ENCODE measurements around the gene MKRN1.
A peak's percentile ranks its signal among the peaks of the same experiment; 100 is the strongest.
"Not testable (repeated sequence)": the region's sequence is repeated elsewhere in the genome, so short reads cannot be mapped to it uniquely, and the experiment has no call there.

MKRN1 gene

GRCh38 chr7:140456551-140457051, 22.7 kb downstream of the MKRN1 start:
- no CpG with 5 or more reads among the region's 9 CpGs for WGBS (ENCODE audit: extremely low coverage, insufficient coverage, insufficient read length)
- Histone ChIP-seq H3K9ac (ENCODE audit: low read length) (no peak overlapping the region), H4K91ac (ENCODE audit: low read depth, low read length) (no peak overlapping the region), H2AK5ac (ENCODE audit: low read length) (no peak overlapping the region), H4K12ac (ENCODE audit: low read depth, low read length) (no peak overlapping the region), H3K9me3 (ENCODE audit: insufficient read depth, low read depth, low read length) (no peaks in the 10 kb centered on the region), H3K36me3 (ENCODE audit: control insufficient read depth in 1 of 2, insufficient read depth in 2 of 2, low read length in 2 of 2) (peaks cover 17 to 30% of the 10 kb centered on the region in 2 experiments), H3K14ac (ENCODE audit: low read length) (no peak overlapping the region), H3K23ac (ENCODE audit: low read length) (peak overlapping the region; percentile 40), H2AFZ (ENCODE audit: insufficient read depth, low read length, poor library complexity) (no peak overlapping the region), H3K4me2 (ENCODE audit: low read length) (no peak overlapping the region), H3K18ac (ENCODE audit: low read length) (no peak overlapping the region), H3K4me3 (ENCODE audit: low read depth, low read length) (no peak overlapping the region), H3K4me1 (ENCODE audit: control insufficient read depth in 1 of 2, insufficient read depth in 2 of 2, low read length in 2 of 2) (no peaks in the 10 kb centered on the region), H2BK5ac (ENCODE audit: low read depth, low read length, poor library complexity) (no peak overlapping the region), H3K27me3 (ENCODE audit: insufficient read depth, low read length) (no peaks in the 10 kb centered on the region), H3K79me1 (ENCODE audit: low read length) (no peaks in the 10 kb centered on the region), H2BK120ac (ENCODE audit: insufficient read depth, low read length, poor library complexity) (no peak overlapping the region), H3K79me2 (ENCODE audit: control insufficient read depth, insufficient read depth, low read length, poor library complexity) (no peaks in the 10 kb centered on the region), H4K8ac (ENCODE audit: low read depth, low read length) (no peak overlapping the region), H3K4ac (ENCODE audit: low read depth, low read length) (no peak overlapping the region), H2BK12ac (ENCODE audit: low read length) (no peak overlapping the region), H3K27ac (ENCODE audit: low read depth, low read length) (no peak overlapping the region)
- DNase-seq, result no peak

GRCh38 chr7:140455743-140456142, 23.6 kb downstream of the MKRN1 start:
- Histone ChIP-seq H3K4me3 (ENCODE audit: low read depth, low read length) (no peak overlapping the region), H2AFZ (ENCODE audit: insufficient read depth, low read length, poor library complexity) (no peak overlapping the region), H3K4ac (ENCODE audit: low read depth, low read length) (no peak overlapping the region), H3K9me3 (ENCODE audit: insufficient read depth, low read depth, low read length) (no peaks in the 10 kb centered on the region), H4K12ac (ENCODE audit: low read depth, low read length) (no peak overlapping the region), H3K79me1 (ENCODE audit: low read length) (no peaks in the 10 kb centered on the region), H4K8ac (ENCODE audit: low read depth, low read length) (no peak overlapping the region), H3K9ac (ENCODE audit: low read length) (no peak overlapping the region), H2BK5ac (ENCODE audit: low read depth, low read length, poor library complexity) (no peak overlapping the region), H3K4me1 (ENCODE audit: control insufficient read depth in 1 of 2, insufficient read depth in 2 of 2, low read length in 2 of 2) (no peaks in the 10 kb centered on the region), H2BK12ac (ENCODE audit: low read length) (no peak overlapping the region), H3K23ac (ENCODE audit: low read length) (no peak overlapping the region), H2BK120ac (ENCODE audit: insufficient read depth, low read length, poor library complexity) (no peak overlapping the region), H3K27me3 (ENCODE audit: insufficient read depth, low read length) (no peaks in the 10 kb centered on the region), H3K18ac (ENCODE audit: low read length) (no peak overlapping the region), H4K91ac (ENCODE audit: low read depth, low read length) (no peak overlapping the region), H3K27ac (ENCODE audit: low read depth, low read length) (no peak overlapping the region), H2AK5ac (ENCODE audit: low read length) (no peak overlapping the region), H3K79me2 (ENCODE audit: control insufficient read depth, insufficient read depth, low read length, poor library complexity) (no peaks in the 10 kb centered on the region), H3K4me2 (ENCODE audit: low read length) (no peak overlapping the region), H3K36me3 (ENCODE audit: control insufficient read depth in 1 of 2, insufficient read depth in 2 of 2, low read length in 2 of 2) (peaks cover 17 to 30% of the 10 kb centered on the region in 2 experiments), H3K14ac (ENCODE audit: low read length) (no peak overlapping the region)
- DNase-seq, result no peak
- no CpG with 5 or more reads among the region's 4 CpGs for WGBS (ENCODE audit: extremely low coverage, insufficient coverage, insufficient read length)

GRCh38 chr7:140454657-140455015, 24.7 kb downstream of the MKRN1 start:
- Histone ChIP-seq H4K12ac (ENCODE audit: low read depth, low read length) (no peak overlapping the region), H3K4me2 (ENCODE audit: low read length) (no peak overlapping the region), H4K91ac (ENCODE audit: low read depth, low read length) (no peak overlapping the region), H2BK120ac (ENCODE audit: insufficient read depth, low read length, poor library complexity) (no peak overlapping the region), H3K14ac (ENCODE audit: low read length) (no peak overlapping the region), H2AFZ (ENCODE audit: insufficient read depth, low read length, poor library complexity) (no peak overlapping the region), H3K27me3 (ENCODE audit: insufficient read depth, low read length) (no peaks in the 10 kb centered on the region), H3K4ac (ENCODE audit: low read depth, low read length) (no peak overlapping the region), H3K36me3 (ENCODE audit: control insufficient read depth in 1 of 2, insufficient read depth in 2 of 2, low read length in 2 of 2) (peaks cover 17 to 27% of the 10 kb centered on the region in 2 experiments), H3K79me1 (ENCODE audit: low read length) (no peaks in the 10 kb centered on the region), H4K8ac (ENCODE audit: low read depth, low read length) (no peak overlapping the region), H3K4me3 (ENCODE audit: low read depth, low read length) (no peak overlapping the region), H3K79me2 (ENCODE audit: control insufficient read depth, insufficient read depth, low read length, poor library complexity) (no peaks in the 10 kb centered on the region), H2AK5ac (ENCODE audit: low read length) (no peak overlapping the region), H3K27ac (ENCODE audit: low read depth, low read length) (no peak overlapping the region), H3K4me1 (ENCODE audit: control insufficient read depth in 1 of 2, insufficient read depth in 2 of 2, low read length in 2 of 2) (peaks cover 0 to 2% of the 10 kb centered on the region in 2 experiments), H3K23ac (ENCODE audit: low read length) (no peak overlapping the region), H3K9ac (ENCODE audit: low read length) (no peak overlapping the region), H2BK12ac (ENCODE audit: low read length) (no peak overlapping the region), H2BK5ac (ENCODE audit: low read depth, low read length, poor library complexity) (no peak overlapping the region), H3K18ac (ENCODE audit: low read length) (no peak overlapping the region), H3K9me3 (ENCODE audit: insufficient read depth, low read depth, low read length) (no peaks in the 10 kb centered on the region)
- WGBS (ENCODE audit: extremely low coverage, insufficient coverage, insufficient read length), result no CpG with 5 or more reads among the region's 8 CpGs
- DNase-seq, result no peak

GRCh38 chr7:140453785-140454656, 25.3 kb downstream of the MKRN1 start:
- not testable (repeated sequence) for H3K4ac ChIP-seq (ENCODE audit: low read depth, low read length); H3K14ac ChIP-seq (ENCODE audit: low read length); DNase-seq; H3K4me1 ChIP-seq (ENCODE audit: control insufficient read depth in 1 of 2, insufficient read depth in 2 of 2, low read length in 2 of 2); H3K23ac ChIP-seq (ENCODE audit: low read length); H2BK12ac ChIP-seq (ENCODE audit: low read length); H4K8ac ChIP-seq (ENCODE audit: low read depth, low read length); H2AFZ ChIP-seq (ENCODE audit: insufficient read depth, low read length, poor library complexity); H2BK120ac ChIP-seq (ENCODE audit: insufficient read depth, low read length, poor library complexity); H3K9ac ChIP-seq (ENCODE audit: low read length); H3K79me2 ChIP-seq (ENCODE audit: control insufficient read depth, insufficient read depth, low read length, poor library complexity); H3K27ac ChIP-seq (ENCODE audit: low read depth, low read length); H3K4me3 ChIP-seq (ENCODE audit: low read depth, low read length); H3K18ac ChIP-seq (ENCODE audit: low read length); H3K79me1 ChIP-seq (ENCODE audit: low read length); H4K12ac ChIP-seq (ENCODE audit: low read depth, low read length); H2AK5ac ChIP-seq (ENCODE audit: low read length); H4K91ac ChIP-seq (ENCODE audit: low read depth, low read length); H3K9me3 ChIP-seq (ENCODE audit: insufficient read depth, low read depth, low read length); H2BK5ac ChIP-seq (ENCODE audit: low read depth, low read length, poor library complexity); H3K4me2 ChIP-seq (ENCODE audit: low read length); H3K27me3 ChIP-seq (ENCODE audit: insufficient read depth, low read length)
- peaks cover 16 to 26% of the 10 kb centered on the region in 2 experiments for H3K36me3 ChIP-seq (ENCODE audit: control insufficient read depth in 1 of 2, insufficient read depth in 2 of 2, low read length in 2 of 2)
- WGBS (ENCODE audit: extremely low coverage, insufficient coverage, insufficient read length), result no CpG with 5 or more reads among the region's 9 CpGs
